Pancreas (tissue), 10 donors: ENCODE data around the gene GEMIN5. TPM values are rescaled to one million over a fixed set of nuclear protein-coding genes. Genes with fewer than 3 reads are reported as not detected.
A peak's percentile ranks its signal among the peaks of the same experiment; 100 is the strongest.
"Not testable (repeated sequence)": the region's sequence is repeated elsewhere in the genome, so short reads cannot be mapped to it uniquely, and the experiment has no call there.

ENCODE experiments used
- ATAC-seq, 4 donors: fragments of 200-7000 bp; cut with Tn5 transposase; one replicate each; pipeline versions ENCODE4 v1.8.0 to v1.9.1; 2020; ENCODE audit warnings: mild to moderate bottlenecking in 4 of 4, moderate library complexity in 4 of 4
- DNase-seq, 6 donors: peaks; one replicate each; pipeline ENCODE4 v3.0.0-alpha.2; 2020
- FAIRE-seq: peaks from 2 replicates; lab custom pipeline; 2012; peaks lifted over from hg19 to GRCh38; lab: Jason Lieb, UNC
- H3K27ac ChIP-seq, 4 donors: fragments of 200-600 bp; sonication (generic); 1 replicate in 3 of 4; 2 replicates in 1 of 4; pipeline versions ENCODE4 v1.5.0 to v1.8.0; 2020
- H3K27me3 ChIP-seq, 4 donors: fragments of 200-600 bp; one replicate each; pipeline ENCODE4 v1.8.0; 2021
- H3K36me3 ChIP-seq, 3 donors: fragments of 200-600 bp; sonication (generic) in 1 of 3; one replicate each; pipeline versions ENCODE4 v1.5.0 to v1.8.0; 2020 to 2021
- H3K4me1 ChIP-seq, 3 donors: fragments of 200-600 bp; one replicate each; pipeline ENCODE4 v1.8.0; 2021
- H3K4me3 ChIP-seq, 4 donors: fragments of 200-600 bp; sonication (generic) in 2 of 4; one replicate each; pipeline versions ENCODE4 v1.5.0 to v1.8.0; 2020 to 2021
- H3K9me3 ChIP-seq, 4 donors: fragments of 200-600 bp; one replicate each; pipeline ENCODE4 v1.8.0; 2021
- CTCF ChIP-seq, 4 donors: fragments of 200-600 bp; sonication (generic) in 3 of 4; IDR thresholded peaks; one replicate each; pipeline versions ENCODE4 v1.5.0 to v1.8.0; 2021; ENCODE audit warnings: antibody characterized with exemption in 4 of 4
- WGBS, 2 donors: extraction: QIAGEN DNeasy Blood & Tissue Kit; methylation state at CpG; one replicate each; pipeline ENCODE4 v1.1.7; 2013; 5-methylcytosine and 5-hydroxymethylcytosine counted together
- intact Hi-C, 3 donors: fragments of 100-400 bp; cut with DNase I; formaldehyde crosslinking; loops; one replicate each; pipeline versions ENCODE4 v1.11.1 to v1.14.2; 2022
- polyA plus RNA-seq, 2 donors: library from polyadenylated mRNA; stranded (reverse); fragments of 200-250 nt; gene quantifications; one replicate each; pipeline ENCODE4 v1.2.3, GENCODE V29; 2013
- total RNA-seq, 6 donors: library from RNA; stranded (reverse); fragmentation: NEBNext Ultra II Directional in 4 of 6; extraction: Animal tissue kit (Norgen Biotek cat#: 25700) in 4 of 6; gene quantifications; one replicate each; pipeline versions ENCODE4 v1.2.1 to v1.2.4, GENCODE V29; 2021 to 2023
- donor health status: healthy with polysubstance abuse.
- donor health status: DM: no; HTN: no; CAD: no; lungs with moderate emphysema.
- donor health status: DM: no; HTN: no; CAD: no.
- donor health status: control.
- donor health status: control.
- donor health status: Bipolar disorder and iron deficiency.
- donor health status: DM: yes; HTN: yes; CAD: no.
- donor health status: DM: no; HTN: no; CAD: no.
- donor health status: DM: no; HTN: no; CAD: no.
- donor health status: DM: yes; HTN: yes; CAD: no.

Gene GEMIN5
- total and polyA plus RNA-seq, 8 donors, result 1.7 to 7.3 (median 6.1) TPM

GRCh38 chr5:154944716-154945115 is 6.7 kb upstream of the GEMIN5 start:
- H3K36me3 ChIP-seq, result no peaks in the 10 kb centered on the region
- no peak for TF ChIP-seq CTCF (IDR thresholded peaks at IDR 0.05)
- no peak for DNase-seq
- no peak overlapping the region for H3K27ac ChIP-seq
- H3K9me3 ChIP-seq, result no peaks in the 10 kb centered on the region
- no peaks in the 10 kb centered on the region for H3K27me3 ChIP-seq
- intact Hi-C loops, result no loop called here
- no peak for FAIRE-seq
- H3K4me1 ChIP-seq, result peaks cover 6 to 24% (median 14%) of the 10 kb centered on the region in 3 donors
- no peak overlapping the region for H3K4me3 ChIP-seq
- no peak for ATAC-seq

GRCh38 chr5:154943527-154943926 is 5.5 kb upstream of the GEMIN5 start:
- H3K27me3 ChIP-seq, result no peaks in the 10 kb centered on the region
- H3K36me3 ChIP-seq, result no peaks in the 10 kb centered on the region
- TF ChIP-seq CTCF (IDR thresholded peaks at IDR 0.05), result no peak
- FAIRE-seq, result no peak
- ATAC-seq, result no peak
- H3K4me3 ChIP-seq, result no peak overlapping the region
- 72 to 86% methylated on average over 5 of the region's 5 CpGs for WGBS, 2 donors
- no peak for DNase-seq
- H3K4me1 ChIP-seq, result peaks cover 6 to 24% (median 14%) of the 10 kb centered on the region in 3 donors
- no peak overlapping the region for H3K27ac ChIP-seq
- H3K9me3 ChIP-seq, result no peaks in the 10 kb centered on the region
- intact Hi-C loops, result no loop called here

GRCh38 chr5:154940772-154941620 is 3.0 kb upstream of the GEMIN5 start, which contains the start of gene MRPL22:
Gene MRPL22, plus strand, starts transcription at chr5:154941073. Its CDS starts 38 bp downstream, at chr5:154941111.
- intact Hi-C loops, result no loop called here
- H3K4me1 ChIP-seq, result peaks cover 6 to 33% (median 20%) of the 10 kb centered on the region in 3 donors
- no peak for TF ChIP-seq CTCF (IDR thresholded peaks at IDR 0.05)
- peak within 1 kb of the TSS; percentile 26 to 76 (median 60) for H3K4me3 ChIP-seq
- peak; percentile 76 to 86 (median 81) for ATAC-seq
- H3K36me3 ChIP-seq, result no peaks in the 10 kb centered on the region
- WGBS, 2 donors, result 0 to 1% methylated on average over 40 of the region's 40 CpGs
- FAIRE-seq, result no peak
- peak within 1 kb of the TSS in 3 of 4 donors; percentile 47 to 77 (median 75) for H3K27ac ChIP-seq
- H3K9me3 ChIP-seq, result no peaks in the 10 kb centered on the region
- no peaks in the 10 kb centered on the region for H3K27me3 ChIP-seq
- DNase-seq, result peak; percentile 89 to 96 (median 93)

GRCh38 chr5:154940375-154940771 is 2.4 kb upstream of the GEMIN5 start:
- TF ChIP-seq CTCF (IDR thresholded peaks at IDR 0.05), result no peak
- ATAC-seq (no peak), FAIRE-seq (no peak), DNase-seq (no peak)
- H3K9me3 ChIP-seq, result no peaks in the 10 kb centered on the region
- 70 to 77% methylated on average over 9 of the region's 9 CpGs for WGBS, 2 donors
- peak overlapping the region in 3 of 4 donors; percentile 47 to 77 (median 75) for H3K27ac ChIP-seq
- intact Hi-C loops, result no loop called here
- H3K4me3 ChIP-seq, result peak overlapping the region in 3 of 4 donors; percentile 26 to 76 (median 60)
- no peaks in the 10 kb centered on the region for H3K27me3 ChIP-seq
- H3K36me3 ChIP-seq, result no peaks in the 10 kb centered on the region
- peaks cover 6 to 33% (median 20%) of the 10 kb centered on the region in 3 donors for H3K4me1 ChIP-seq

- ATAC-seq, H3K9me3 ChIP-seq, H3K27ac ChIP-seq, intact Hi-C loops, H3K27me3 ChIP-seq, H3K36me3 ChIP-seq, H3K4me3 ChIP-seq, FAIRE-seq, DNase-seq: not testable (repeated sequence)
- WGBS, 2 donors, result 69 to 79% methylated on average over 5 of the region's 5 CpGs
- H3K4me1 ChIP-seq, result peaks cover 6 to 33% (median 20%) of the 10 kb centered on the region in 3 donors
Observed at GRCh38 chr5:154939387-154939786, 1.4 kb upstream of the GEMIN5 start.
